Activated T-helper 2 cell treated with anti-CD3 and anti-CD28 coated beads, Interferon-gamma antibody, Interleukin-2, Interleukin-4, amounts not matched to agents 10 μg/mL and 5 μg/mL and 100 μg/mL, durations not matched to agents 14 hours and 24 hours and 36 hours (primary cell): Measurements from ENCODE around the gene SPACA7. TPM values are rescaled to one million over a fixed set of nuclear protein-coding genes. Genes with fewer than 3 reads are reported as not detected.
A peak's percentile ranks its signal among the peaks of the same experiment; 100 is the strongest.

Experiments
- DNase-seq: peaks from one replicate; pipeline ENCODE4 v3.0.0; 2021; ENCODE audit warnings: low spot score
- H3K27ac Mint-ChIP-seq: one replicate; pipeline ENCODE4 v1.8.0; 2021; ENCODE audit warnings: mixed read lengths
- H3K27me3 Mint-ChIP-seq: one replicate; pipeline ENCODE4 v1.8.0; 2021; ENCODE audit warnings: low read depth, mixed read lengths
- H3K36me3 Mint-ChIP-seq: one replicate; pipeline ENCODE4 v1.8.0; 2021; ENCODE audit warnings: low read depth, mixed read lengths
- H3K4me1 Mint-ChIP-seq: one replicate; pipeline ENCODE4 v1.8.0; 2021; ENCODE audit warnings: low read depth, mixed read lengths
- H3K4me3 Mint-ChIP-seq: one replicate; pipeline ENCODE4 v1.8.0; 2021; ENCODE audit warnings: low read depth, mild to moderate bottlenecking, moderate library complexity, mixed read lengths
- H3K9me3 Mint-ChIP-seq: one replicate; pipeline ENCODE4 v1.8.0; 2021; ENCODE audit warnings: mixed read lengths
- intact Hi-C: fragments of 100-400 bp; cut with micrococcal nuclease; formaldehyde crosslinking; loops from one replicate; pipeline ENCODE4 v1.15.1; 2023
- total RNA-seq: library from RNA; stranded (reverse); gene quantifications from 2 replicates; pipeline ENCODE4 v1.2.3, GENCODE V29; 2022

The SPACA7 gene
- total RNA-seq, 1 donor from 2014 or later: not detected

DNA sequence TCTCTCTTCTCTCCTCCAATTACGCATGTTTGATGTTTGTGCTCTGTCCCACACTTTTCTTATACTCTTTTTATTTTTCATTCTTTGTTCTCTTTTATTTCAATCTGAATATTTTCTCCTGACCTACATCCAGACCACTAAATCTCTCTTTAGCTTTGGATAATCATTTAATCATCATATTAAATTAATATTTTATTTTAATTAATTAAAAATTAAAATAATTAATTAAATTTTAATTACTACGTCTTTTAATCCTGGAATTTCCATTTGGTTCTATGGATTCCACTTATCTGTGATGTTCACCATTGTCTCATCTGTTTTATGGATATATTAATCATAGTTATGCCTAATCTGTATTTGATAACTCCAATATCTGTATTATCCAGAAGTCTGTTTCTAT, 62.4 kb downstream of the SPACA7 start:
- Mint-ChIP-seq H3K4me3 (no peak overlapping the region), H3K36me3 (no peaks in the 10 kb centered on the region), H3K27me3 (peaks cover 4% of the 10 kb centered on the region), H3K9me3 (peaks cover 6% of the 10 kb centered on the region), H3K27ac (no peak overlapping the region), H3K4me1 (no peaks in the 10 kb centered on the region)
- intact Hi-C loops: no loop called here
- no peak for DNase-seq

- intact Hi-C loops: loop anchor here (5.0 kb wide), 1 partner anchor 379 kb away; no protein-coding TSS in a partner anchor
- DNase-seq: no peak
- H3K4me3 Mint-ChIP-seq: no peak overlapping the region
Measured at GRCh38 chr13:112441226-112441625, 65.1 kb downstream of the SPACA7 start.

DNA sequence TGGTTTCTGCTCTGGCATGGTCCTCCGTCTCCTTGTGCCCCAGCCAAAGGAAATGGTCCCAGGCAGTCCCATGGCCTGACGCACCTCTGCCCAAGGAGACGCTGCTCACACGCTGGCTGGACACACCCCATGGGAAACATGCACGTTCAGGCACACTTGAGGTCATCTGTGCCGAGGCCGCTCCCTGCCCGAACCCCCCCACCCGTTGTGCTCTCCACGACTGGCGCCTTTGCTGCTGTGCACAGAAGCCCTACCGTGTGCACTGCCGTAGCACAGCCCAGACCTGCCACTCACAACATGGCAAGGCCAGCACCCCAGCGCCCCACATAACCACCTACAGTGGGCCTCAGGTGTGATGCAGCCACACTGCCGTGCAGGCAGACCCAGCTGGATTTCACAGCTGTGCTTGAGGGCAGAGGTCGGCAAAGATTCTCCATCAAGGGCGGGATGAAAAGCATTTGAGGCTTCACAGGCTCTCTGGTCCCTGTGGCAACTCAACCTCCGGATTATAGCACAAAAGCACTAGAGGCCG, 65.7 kb downstream of the SPACA7 start:
- intact Hi-C loops: loop anchor here (5.0 kb wide), 1 partner anchor 380 kb away; no protein-coding TSS in a partner anchor
- Mint-ChIP-seq H3K4me3 (no peak overlapping the region), H3K36me3 (no peaks in the 10 kb centered on the region), H3K27ac (no peak overlapping the region), H3K4me1 (no peaks in the 10 kb centered on the region), H3K9me3 (peaks cover 6% of the 10 kb centered on the region), H3K27me3 (peaks cover 7% of the 10 kb centered on the region)
- DNase-seq: no peak

More at GRCh38 chr13:112441226-112441625, 65.1 kb downstream of the SPACA7 start:
- Mint-ChIP-seq H3K4me1 (no peaks in the 10 kb centered on the region), H3K27ac (no peak overlapping the region), H3K27me3 (peaks cover 7% of the 10 kb centered on the region), H3K36me3 (no peaks in the 10 kb centered on the region), H3K9me3 (peaks cover 6% of the 10 kb centered on the region)

- intact Hi-C loops: loop anchor here (5.0 kb wide), 1 partner anchor 380 kb away; no protein-coding TSS in a partner anchor
- peaks cover 6% of the 10 kb centered on the region for H3K9me3 Mint-ChIP-seq
- H3K4me1 Mint-ChIP-seq: no peaks in the 10 kb centered on the region
- peaks cover 7% of the 10 kb centered on the region for H3K27me3 Mint-ChIP-seq
- peak; percentile 5 for DNase-seq
- no peak overlapping the region for H3K4me3 Mint-ChIP-seq
- no peak overlapping the region for H3K27ac Mint-ChIP-seq
- H3K36me3 Mint-ChIP-seq: no peaks in the 10 kb centered on the region
Measured at GRCh38 chr13:112442483-112443090, 66.4 kb downstream of the SPACA7 start.

DNA sequence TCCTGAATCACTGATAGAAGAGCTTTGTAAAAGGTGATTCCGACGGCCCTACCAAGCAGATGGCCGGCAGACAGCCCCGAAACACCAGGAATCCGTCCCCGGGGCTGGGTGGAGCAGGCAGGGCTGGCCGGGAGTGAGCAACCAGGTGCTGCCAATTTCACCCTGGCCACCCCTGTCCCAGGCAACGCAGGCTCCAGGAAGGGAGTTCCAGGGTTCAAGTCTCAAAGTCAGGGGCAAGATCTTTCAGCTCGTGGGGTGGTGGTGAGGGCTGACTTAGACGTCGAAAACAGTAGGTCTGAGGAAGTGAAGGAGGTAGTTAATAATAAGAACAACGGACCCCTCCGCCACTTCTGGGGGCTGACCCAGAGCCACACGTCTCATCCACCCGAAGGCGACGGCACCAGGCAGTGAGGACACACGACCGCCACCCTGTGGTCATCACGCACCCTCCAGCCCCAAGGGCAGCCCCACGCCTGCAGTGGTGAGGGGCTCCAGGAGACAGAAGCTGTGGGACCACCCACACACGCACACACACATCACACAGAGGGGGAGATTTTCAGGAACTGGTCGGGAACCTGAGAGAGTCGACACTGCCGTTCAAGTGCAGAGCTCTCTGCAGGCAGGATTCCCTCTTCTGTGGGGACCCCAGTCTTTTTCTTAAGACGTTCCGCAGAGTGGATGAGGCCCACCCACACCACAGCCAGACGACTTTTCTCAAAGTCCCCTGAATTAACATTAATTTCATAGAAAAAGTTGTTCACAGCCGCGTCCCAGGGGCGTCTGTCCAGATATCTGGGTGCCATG, 67.2 kb downstream of the SPACA7 start:
- Mint-ChIP-seq H3K36me3 (no peaks in the 10 kb centered on the region), H3K27me3 (peaks cover 7% of the 10 kb centered on the region), H3K4me1 (no peaks in the 10 kb centered on the region), H3K27ac (no peak overlapping the region), H3K9me3 (peaks cover 2% of the 10 kb centered on the region), H3K4me3 (no peak overlapping the region)
- DNase-seq: peak; percentile 7
- intact Hi-C loops: loop anchor here (5.0 kb wide), 1 partner anchor 381 kb away; no protein-coding TSS in a partner anchor

GRCh38 chr13:112443995-112444311, 67.8 kb downstream of the SPACA7 start:
- Mint-ChIP-seq H3K36me3 (no peaks in the 10 kb centered on the region), H3K27me3 (peaks cover 7% of the 10 kb centered on the region), H3K4me1 (no peaks in the 10 kb centered on the region), H3K27ac (no peak overlapping the region), H3K4me3 (no peak overlapping the region), H3K9me3 (no peaks in the 10 kb centered on the region)
- peak; percentile 34 for DNase-seq
- intact Hi-C loops: loop anchor here (5.0 kb wide), 1 partner anchor 382 kb away; no protein-coding TSS in a partner anchor

- no peak overlapping the region for H3K27ac Mint-ChIP-seq
- intact Hi-C loops: loop anchor here (5.0 kb wide), 1 partner anchor 382 kb away; no protein-coding TSS in a partner anchor
- peak; percentile 2 for DNase-seq
- H3K9me3 Mint-ChIP-seq: no peaks in the 10 kb centered on the region
- H3K4me1 Mint-ChIP-seq: no peaks in the 10 kb centered on the region
- H3K36me3 Mint-ChIP-seq: no peaks in the 10 kb centered on the region
- peaks cover 7% of the 10 kb centered on the region for H3K27me3 Mint-ChIP-seq
- H3K4me3 Mint-ChIP-seq: no peak overlapping the region
Measured at GRCh38 chr13:112444416-112445399, 68.6 kb downstream of the SPACA7 start.

DNA sequence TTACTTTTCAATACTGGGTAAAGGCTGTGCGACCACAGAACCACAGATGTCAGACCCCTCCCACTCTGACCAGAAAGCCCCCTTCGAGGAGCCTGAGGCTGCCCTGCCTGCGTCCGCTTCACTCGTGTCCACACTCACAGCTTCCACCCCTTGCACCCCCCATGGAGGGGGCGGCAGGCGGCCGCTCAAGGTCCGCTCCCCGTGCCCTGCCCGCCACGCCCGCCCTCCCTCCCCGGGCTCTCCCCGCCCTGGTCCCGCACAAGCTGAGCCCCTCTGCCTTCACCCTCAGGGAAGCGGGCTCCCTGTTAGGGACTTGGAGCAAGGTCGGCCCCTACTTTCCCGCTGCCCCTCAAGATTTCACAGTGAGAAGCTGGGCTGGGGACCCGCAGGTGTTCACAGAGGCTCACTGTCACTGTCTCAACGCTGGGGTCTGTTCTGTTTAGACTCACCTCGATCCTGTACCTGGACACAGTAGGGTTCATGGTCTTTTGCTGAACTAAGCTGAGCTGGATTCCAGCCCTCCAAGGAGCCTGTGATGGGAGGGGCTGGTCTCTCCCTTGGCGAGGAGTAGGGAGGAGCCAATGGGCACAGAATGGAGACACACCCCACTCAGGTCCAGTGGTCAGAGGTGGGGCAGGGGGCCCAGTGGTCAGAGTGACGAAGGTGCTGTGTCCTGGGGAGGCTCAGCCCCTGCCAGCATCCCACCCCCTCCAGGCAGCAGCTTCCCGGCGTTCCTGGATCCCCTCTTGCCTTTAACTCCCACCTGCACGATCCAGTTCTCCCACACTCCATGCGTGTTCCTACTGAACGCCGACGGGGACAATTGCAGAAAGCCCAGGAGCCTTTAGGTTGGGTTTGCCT, 69.5 kb downstream of the SPACA7 start:
- H3K9me3 Mint-ChIP-seq: no peaks in the 10 kb centered on the region
- H3K4me1 Mint-ChIP-seq: no peaks in the 10 kb centered on the region
- H3K36me3 Mint-ChIP-seq: no peaks in the 10 kb centered on the region
- no peak for DNase-seq
- H3K27ac Mint-ChIP-seq: no peak overlapping the region
- intact Hi-C loops: no loop called here
- no peak overlapping the region for H3K4me3 Mint-ChIP-seq
- H3K27me3 Mint-ChIP-seq: peaks cover 7% of the 10 kb centered on the region

DNA sequence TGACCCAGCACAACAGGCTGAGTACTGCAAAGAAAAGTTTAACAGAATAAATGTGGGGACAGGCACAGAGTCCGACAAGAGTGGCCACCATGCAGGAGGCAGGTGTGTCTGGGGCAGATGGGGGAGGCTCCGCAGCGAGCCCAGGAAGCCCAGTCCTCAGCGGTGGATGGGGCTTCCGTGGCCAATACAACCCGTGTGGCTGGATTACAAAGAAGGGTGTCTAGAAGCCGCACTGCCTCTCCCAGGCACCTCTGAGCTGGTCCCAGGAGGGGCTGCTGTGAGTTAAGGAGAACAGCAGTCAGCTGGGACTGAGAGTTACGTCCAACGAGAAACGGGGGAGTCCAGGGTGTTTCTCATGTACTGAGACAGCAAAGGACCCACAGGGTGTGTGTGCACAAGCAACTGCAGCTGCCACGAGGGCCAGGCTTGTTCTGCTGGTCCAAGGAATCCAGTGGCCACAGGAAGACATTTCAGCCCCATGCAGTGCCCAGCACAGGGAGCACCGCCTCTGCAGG, 70.2 kb downstream of the SPACA7 start:
- intact Hi-C loops: no loop called here
- H3K9me3 Mint-ChIP-seq: no peaks in the 10 kb centered on the region
- H3K36me3 Mint-ChIP-seq: no peaks in the 10 kb centered on the region
- H3K27ac Mint-ChIP-seq: no peak overlapping the region
- no peak for DNase-seq
- H3K4me1 Mint-ChIP-seq: no peaks in the 10 kb centered on the region
- no peak overlapping the region for H3K4me3 Mint-ChIP-seq
- H3K27me3 Mint-ChIP-seq: peaks cover 7% of the 10 kb centered on the region

DNA sequence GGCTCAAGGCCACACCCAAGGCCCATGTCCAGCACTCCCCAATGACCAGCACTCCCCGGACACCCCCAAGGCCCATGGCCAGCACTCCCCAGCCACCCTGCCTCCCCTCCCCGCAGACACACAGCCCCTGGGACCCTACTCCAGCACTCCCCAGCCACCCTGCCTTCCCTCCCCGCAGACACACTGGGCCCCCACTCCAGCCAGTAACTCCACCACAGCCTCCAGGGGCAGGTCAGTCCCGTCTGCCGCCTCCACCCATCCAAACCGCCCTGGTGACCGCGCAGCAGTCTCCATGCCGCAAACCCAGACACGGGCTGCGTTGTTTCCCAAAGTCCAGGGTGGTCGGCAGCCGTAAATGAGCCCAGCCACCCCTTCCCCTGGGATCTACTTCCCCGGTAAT, 70.7 kb downstream of the SPACA7 start:
- no peak overlapping the region for H3K27ac Mint-ChIP-seq

GRCh38 chr13:112447306-112447705, 71.2 kb downstream of the SPACA7 start:
- peaks cover 6% of the 10 kb centered on the region for H3K27me3 Mint-ChIP-seq
- intact Hi-C loops: no loop called here
- H3K36me3 Mint-ChIP-seq: no peaks in the 10 kb centered on the region
- no peak overlapping the region for H3K4me3 Mint-ChIP-seq
- no peaks in the 10 kb centered on the region for H3K9me3 Mint-ChIP-seq
- H3K4me1 Mint-ChIP-seq: no peaks in the 10 kb centered on the region
- DNase-seq: no peak
- no peak overlapping the region for H3K27ac Mint-ChIP-seq

More for the DNA sequence above, 70.7 kb downstream of the SPACA7 start:
- Mint-ChIP-seq H3K27me3 (peaks cover 7% of the 10 kb centered on the region), H3K9me3 (no peaks in the 10 kb centered on the region), H3K4me1 (no peaks in the 10 kb centered on the region), H3K4me3 (no peak overlapping the region), H3K36me3 (no peaks in the 10 kb centered on the region)
- no peak for DNase-seq
- intact Hi-C loops: no loop called here
